Erythroblast (primary cell): ENCODE measurements around the gene INF2.

Experiments used
- DNase-seq, 2 experiments: peaks; one replicate each; lab custom pipeline; 2025; lab: John Stamatoyannopoulos, UW
- GATA1 ChIP-seq: IDR thresholded peaks from 2 replicates; pipeline ENCODE4 v1.6.1; 2011; ENCODE audit warnings: low read depth, mild to moderate bottlenecking, control low read depth, low read length, moderate library complexity
- POLR2A ChIP-seq: IDR thresholded peaks from 2 replicates; pipeline ENCODE4 v1.6.1; 2011; ENCODE audit warnings: mild to moderate bottlenecking, low read length

Gene INF2

DNA sequence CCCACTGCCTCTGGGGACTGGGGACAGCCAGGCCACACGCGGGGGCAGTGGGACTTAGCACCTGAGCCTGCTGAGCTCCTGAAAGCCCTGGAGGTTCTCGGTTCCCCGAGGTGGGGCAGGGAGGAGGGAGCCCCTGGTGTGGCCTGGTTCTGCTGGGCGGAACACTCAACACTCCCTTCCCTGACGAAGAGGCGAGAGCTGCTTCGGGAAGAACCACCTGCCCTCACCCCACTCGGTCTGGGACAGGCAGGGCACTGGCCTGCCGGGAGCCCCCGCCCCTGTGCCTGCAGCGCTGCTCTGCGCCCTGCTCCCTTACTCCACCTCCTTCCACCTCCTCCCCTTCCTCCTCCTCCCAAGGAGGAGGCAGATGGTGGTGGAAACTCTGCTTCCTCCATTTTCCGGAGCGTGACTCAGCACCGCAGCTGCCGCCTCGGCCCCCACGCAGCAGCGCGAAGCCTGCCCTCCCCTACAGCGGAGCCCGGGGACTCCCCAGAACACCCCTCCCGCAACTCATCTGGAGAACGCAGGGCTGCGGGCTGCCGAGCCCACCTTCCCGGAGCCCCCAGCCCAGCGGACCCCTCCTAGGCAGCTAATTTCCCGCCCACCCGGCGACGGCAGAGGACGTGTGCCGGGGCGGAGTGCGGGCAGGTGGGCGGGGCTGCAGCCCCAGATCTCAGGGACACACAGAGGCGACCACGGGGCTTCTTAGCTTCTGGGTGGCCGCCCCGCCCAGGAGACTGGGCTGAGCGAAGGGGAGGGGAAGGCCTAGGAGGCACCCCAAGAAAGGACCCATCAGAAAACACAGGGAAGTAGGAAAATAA is 11.7 kb upstream of the INF2 start:
- DNase-seq, result peak; percentile 81 to 89
- TF ChIP-seq GATA1 (no peak), POLR2A (peak; percentile 76)

DNA sequence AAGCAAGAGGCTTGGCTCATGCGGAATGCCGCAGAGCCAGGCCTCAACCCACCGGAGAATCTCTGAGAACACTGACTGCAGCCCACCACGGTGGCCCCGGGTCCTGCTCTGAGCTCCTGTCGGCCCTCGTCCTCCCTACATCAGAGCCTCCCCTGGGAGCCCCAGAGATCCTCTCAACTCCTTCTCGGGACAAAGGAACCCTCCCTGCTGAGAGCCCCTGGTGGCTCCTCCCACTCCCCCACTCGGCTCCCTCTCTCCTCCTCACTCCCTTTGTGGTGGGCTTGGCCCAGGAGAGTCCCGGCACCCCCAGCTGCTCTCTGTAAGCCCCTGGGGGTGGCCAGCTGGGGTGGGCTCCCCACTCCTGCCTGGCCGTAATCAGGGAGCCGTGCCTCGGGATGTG is 11.1 kb upstream of the INF2 start:
- peak in 1 of 2 experiments; percentile 66 for DNase-seq
- TF ChIP-seq GATA1 (no peak), POLR2A (no peak)

DNA sequence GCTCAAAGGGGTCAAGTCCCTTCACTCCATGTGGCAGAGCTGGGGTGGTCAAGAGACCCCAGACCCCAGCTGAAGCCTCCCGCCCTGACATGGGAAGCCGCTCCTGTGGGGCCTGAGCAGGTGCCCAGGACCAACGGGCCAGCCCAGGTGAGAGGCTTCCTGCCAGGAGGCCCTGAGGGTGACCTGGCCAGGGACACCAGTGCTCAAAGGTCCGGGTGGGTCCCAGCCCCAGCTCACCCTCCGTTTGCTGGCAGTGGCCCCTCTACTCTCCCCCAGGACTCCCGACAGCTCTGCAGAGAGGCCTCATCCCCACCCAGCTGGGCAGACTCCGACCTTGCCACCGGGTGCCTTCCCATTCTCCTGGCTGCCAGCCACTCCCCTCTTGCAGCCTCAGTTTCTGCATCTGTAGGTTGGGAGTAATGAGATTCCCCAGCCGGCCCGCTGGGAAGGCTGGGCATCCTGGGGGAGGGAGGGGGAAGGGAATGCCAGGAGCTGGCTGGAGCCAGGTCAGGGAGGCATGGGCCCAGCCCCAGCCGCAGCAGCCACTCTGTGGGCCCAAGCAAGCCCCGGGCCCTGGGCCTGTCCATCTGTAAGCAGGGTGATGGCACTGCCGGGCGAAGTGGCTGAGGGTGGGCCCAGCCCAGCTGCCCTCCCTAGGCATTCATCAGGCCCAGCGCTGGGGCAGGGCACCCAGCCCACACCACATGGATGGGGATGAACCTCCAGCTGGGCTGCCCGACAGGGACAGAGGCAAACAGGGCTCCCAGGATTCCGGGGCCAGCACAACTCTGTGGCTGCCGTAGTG is 10.3 kb upstream of the INF2 start:
- TF ChIP-seq POLR2A, result no peak
- no peak for TF ChIP-seq GATA1
- no peak for DNase-seq

DNA sequence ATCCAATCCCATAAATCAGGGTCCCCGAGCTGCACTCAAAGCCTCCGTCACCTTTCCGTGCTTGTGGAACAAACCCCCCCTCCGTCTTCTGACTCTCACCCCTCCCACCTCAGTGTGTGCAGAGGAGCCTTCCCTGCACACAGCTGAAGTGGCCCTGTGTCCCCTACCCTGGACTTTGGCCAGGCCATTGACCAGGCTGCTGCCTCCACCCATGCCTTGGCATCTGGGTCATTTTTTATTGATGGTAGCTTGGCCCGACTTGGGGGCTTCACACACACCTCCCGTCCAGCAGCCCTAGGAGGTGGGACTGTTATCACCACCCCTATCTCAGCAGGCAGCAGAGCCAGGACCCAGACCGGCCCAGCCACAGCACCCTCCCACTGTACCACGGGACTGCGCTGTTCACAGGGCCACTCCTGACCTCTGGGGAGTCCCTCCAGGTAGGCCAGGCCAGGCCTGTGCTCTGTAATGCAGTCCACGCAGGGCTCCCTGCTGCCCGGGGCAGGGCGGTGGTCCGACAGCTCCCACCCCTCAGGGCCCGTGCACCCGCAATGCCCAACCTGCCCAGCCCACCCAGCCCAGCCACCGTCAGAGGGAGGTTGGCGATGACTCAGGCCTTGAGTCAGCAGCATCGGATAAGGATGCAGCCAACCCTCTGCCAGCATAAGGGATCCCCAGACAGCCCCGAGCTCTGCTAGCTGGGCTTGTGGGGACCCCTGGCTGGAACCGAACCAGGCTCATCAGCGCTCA is 9.2 kb upstream of the INF2 start:
- DNase-seq, result peak; percentile 76 to 90

DNA sequence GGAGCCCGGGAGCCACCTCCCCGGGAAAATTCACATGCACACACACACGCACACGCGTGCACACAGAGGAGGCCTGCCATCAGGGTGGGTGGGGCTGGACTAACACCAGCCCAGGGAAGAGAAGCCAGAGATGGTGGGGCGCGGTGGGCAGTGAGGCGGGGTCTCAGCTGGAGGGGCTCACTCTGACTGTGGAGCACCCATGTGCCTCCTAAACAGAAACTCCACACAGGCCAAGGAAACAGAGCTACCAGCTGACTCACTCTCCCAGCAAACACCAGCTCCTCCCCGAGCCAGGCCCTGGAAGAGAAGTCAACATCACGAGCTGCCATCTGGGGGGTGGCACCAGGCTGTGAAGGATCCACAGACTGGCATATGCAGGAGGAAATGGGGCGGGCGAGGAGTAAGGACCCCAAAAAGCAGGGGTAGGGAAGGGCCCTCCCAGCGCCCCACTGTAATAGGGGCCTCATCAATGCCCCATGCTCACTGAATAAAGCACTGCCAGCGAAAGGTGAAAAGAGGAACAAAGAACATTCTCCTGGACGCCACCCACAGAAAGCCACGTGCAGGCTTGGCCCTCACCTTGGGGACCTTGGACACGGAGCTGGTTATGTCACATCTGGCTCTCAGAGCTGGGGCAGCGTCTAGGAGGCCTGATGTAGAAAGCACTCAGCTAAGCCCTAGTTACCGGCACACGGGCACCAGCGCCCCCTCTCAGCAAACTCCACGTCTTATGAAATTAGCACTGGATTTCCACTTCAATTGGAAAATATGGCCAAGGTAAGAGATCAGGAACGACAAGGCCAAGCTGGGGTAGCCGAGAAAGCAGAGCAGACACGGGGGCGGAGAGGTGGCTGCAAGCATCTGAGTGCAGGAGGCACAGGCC is 8.4 kb upstream of the INF2 start:
- TF ChIP-seq GATA1 (no peak), POLR2A (peak; percentile 53)
- peak; percentile 53 to 81 for DNase-seq

More for the DNA sequence above, 9.2 kb upstream of the INF2 start:
- TF ChIP-seq POLR2A (peak; percentile 63), GATA1 (no peak)

DNA sequence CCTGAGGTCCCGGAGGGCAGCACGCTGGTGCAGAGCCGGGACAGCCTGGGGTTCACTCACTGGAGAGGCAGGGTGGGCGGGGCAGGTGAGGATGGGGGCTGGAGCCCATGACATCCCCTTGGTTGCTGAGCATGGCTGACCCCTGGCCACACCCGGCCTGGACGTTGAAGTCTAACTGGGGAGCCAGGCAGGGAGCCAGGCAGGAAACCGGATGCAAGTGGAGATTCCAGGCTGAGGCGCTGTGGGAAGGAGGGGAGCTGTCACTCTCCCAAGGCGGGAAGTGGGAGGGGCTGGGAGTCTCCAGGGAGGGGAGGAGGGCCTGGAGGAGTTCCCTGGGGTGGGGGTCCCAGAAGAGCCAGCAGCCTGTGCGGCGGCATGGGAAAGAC is 7.7 kb upstream of the INF2 start:
- TF ChIP-seq POLR2A (no peak), GATA1 (no peak)
- DNase-seq, result no peak

DNA sequence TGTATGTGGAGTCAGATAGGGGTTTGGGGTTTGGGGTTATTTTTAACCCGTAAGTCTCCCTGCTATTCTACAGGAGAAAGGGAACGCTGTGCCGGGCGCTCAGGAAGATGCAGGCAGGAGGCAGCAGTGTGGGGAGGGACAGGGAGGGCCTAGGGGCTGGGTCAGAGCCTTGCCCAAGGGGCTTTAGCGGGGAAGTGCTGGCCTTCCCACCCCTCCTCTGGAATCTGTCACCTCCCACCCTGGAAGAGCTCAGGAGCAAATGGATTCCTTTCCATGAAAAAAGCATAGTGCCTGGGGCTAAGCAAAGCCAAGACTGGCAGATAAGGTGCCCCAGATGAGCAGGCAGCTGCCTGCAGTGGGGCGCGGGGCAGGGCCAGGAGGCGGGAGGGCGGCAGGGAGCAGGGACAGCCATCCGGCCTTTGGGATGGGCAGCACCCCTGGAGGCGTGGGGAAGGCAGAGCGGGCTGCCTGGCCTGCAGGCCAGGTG is 7.3 kb upstream of the INF2 start:
- no peak for TF ChIP-seq POLR2A
- no peak for TF ChIP-seq GATA1
- DNase-seq, result no peak

DNA sequence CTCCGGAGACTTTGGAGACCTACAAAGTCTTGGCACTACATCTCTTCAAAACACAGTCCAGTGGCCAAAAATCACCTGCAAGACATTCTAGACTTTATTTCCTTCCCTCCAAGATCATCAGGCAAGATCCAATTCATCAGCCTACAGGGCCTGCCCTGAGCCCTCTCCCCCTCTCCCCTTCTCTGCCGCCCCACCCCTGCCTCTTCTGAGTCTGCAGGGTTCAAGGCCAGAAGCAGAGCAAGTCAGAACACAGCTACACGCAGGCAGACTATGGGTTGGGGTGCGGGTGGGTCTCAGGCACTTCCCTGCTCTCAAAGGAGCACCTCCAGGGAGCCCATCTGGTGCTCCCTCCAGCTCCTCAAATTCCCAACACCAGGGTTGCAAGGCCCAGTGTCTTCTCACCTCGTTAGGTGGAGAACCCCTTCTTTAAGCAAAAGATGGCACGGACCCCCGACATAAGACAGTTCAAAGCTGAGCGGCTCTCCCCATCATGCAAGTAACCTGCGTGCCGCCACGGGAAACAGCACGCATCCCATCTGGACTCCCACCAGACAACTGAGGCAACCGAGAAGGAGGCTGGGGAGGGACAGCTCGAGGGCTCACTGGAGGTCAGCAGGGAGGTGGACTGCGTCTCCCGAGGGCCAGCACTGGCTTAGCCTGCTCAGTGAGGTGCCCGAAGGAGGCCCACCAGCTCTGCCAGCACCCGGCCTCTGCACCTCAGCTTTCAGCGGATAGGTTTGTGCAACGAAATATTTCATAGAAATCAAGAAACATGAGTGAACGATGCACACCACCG is 5.6 kb upstream of the INF2 start:
- no peak for DNase-seq

DNA sequence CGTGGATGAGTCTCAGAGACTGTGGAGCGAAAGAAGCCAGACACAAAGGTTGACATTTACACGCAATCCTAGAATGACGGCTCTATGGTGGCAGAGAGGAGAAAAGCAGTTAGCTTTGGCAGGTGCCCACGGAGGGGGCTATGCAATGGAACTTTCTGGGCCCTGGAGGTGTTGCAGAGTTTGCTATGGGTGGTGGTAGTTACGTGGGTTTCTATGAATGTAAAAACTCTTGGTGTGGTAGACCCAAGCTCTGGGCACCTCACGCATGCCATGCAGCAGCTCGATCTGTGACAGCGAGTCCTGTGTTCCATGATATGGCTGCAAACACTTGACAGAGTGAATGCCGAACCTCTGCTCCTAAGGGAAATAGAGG is 5.0 kb upstream of the INF2 start:
- DNase-seq, result no peak
- TF ChIP-seq GATA1 (no peak), POLR2A (no peak)

More for the DNA sequence above, 5.6 kb upstream of the INF2 start:
- TF ChIP-seq GATA1, result no peak
- no peak for TF ChIP-seq POLR2A

DNA sequence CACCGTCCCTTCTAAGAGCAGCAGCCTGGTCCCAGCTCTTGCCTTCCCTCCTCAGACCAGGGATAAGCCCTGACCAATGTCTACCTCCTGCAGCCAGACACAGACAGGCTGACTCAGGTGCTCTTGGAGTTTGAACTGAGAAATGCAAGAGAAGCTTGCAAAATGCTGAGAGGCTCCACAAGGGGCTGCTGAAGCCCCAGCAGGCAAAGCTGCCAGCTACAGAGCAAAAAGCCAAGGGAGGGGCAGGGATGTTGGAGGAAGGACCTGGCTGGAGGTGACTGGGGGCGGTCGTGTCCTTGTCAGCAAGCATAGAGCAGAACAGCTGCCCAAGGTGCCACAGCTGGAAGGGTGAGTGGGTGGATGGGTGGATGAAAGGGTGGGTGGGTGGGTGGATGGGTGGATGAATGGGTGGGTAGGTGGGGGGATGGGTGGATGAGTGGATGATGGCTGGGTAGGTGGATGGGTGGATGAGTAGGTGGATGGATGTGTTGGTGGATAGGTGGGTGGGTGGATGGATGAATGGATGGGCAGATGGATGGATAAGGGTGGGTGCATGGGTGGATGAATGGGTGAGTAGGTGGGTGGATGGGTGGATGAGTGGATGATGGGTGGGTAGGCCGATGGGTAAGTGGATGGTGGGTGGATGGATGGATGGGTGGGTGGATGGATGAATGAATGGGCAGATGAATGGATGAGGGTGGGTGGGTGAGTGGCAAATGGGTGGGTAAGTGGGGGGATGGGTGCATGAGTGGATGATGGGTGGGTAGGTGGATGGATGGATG is 4.0 kb upstream of the INF2 start:
- DNase-seq, result no peak
- TF ChIP-seq GATA1 (no peak), POLR2A (no peak)

DNA sequence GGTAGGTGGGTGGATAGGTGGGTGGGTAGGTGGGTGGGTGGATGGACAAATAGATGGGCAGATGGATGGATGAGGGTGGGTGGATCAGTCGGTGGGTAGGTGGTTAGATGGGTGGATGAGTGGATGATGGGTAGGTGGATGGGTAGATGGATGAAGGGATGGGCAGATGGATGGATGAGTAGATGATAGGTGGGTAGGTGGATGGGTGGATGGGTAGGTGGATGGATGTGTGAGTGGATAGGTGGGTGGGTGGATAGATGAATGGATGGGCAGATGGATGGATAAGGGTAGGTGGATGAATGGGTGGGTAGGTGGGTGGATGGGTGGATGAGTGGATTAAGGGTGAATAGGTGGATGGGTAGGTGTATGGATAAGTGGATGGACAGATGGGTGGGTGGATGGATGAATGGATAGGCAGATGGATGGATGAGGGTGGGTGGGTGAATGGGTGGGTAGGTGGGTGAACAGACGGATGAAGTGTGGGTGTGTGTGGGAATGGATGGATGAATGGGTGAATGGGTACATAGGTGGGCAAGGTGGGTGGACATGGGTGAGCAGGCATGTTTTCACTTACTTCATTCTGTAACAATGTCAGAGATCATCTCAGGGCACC is 3.3 kb upstream of the INF2 start:
- no peak for DNase-seq
- TF ChIP-seq POLR2A (no peak), GATA1 (no peak)
